ENCODE data around the gene DBNL.
"Not testable (repeated sequence)": the region's sequence is repeated elsewhere in the genome, so short reads cannot be mapped to it uniquely, and the experiment has no call there.

The DBNL gene

DNA sequence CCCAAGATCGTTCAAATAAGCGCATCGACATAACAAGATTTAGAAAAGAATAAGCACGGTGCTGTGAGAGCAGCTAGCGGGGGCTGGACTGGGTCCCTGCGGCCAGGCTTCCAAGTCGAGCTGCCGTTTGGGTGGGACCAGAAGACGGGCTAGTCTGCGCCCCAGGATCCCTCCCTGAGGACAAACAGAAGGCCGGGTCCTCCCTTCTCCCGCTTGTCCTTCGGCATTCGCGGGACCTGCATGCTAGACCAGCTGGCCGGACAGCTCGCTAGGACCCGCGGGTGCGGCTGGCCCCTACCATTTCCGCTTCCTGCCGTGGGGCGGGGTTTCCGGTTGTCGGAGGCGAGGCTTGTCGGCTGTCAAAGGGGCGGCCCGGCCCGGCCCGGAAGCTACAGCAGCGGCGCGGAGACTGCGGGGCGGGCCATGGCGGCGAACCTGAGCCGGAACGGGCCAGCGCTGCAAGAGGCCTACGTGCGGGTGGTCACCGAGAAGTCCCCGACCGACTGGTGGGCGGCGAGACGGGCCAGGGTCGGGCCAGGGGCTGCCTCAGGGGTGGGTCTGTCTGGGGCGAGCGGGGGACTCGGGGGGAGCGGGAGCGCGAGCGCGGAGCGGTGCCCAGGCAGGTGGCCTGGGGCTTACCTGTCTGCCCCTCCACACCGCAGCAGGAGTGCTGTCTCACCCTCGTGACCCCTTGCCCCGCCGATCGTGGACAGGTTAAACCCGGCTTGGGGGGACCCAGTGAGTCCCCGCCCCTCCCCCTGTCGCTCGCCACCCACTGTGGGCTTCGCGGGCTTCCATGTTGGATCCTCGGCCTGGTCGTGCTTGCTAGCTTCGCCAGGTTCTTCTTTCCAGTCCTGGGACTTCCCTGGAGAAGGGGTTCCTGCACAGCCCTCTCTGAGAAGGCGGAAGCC lies at the start of gene DBNL:
Gene DBNL, plus strand, starts transcription at position 388 of the 911 bp plus-strand sequence. Its CDS starts 36 bp downstream, at position 424.
- DNase-seq, result peak; percentile 78 to 80

DNA sequence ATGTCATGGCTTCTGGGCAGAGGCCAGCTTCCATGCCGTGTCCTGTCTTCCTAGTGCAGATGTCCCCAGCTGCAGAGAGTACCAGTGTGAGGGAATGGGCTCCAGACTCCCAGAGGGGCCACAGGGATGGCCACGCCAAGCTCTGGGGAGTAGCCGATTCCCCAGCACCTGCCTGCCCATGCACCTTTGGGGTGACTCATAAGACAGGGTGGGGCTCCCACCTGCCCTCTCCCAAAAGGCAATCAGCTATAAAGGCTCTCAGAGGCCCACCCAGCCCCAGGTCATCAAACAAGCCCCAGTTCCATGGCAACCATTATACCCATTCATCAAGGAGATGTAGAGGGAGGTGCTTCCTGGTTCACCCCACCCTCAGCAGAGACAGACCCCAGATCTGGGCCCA lies 47.0 kb upstream of the DBNL start, which contains the start of gene SPDYE1:
Gene SPDYE1, plus strand, starts transcription at position 366 of the 400 bp plus-strand sequence. CDS start 2,053 bp downstream, outside the sequence.
- not testable (repeated sequence) for DNase-seq

DNA sequence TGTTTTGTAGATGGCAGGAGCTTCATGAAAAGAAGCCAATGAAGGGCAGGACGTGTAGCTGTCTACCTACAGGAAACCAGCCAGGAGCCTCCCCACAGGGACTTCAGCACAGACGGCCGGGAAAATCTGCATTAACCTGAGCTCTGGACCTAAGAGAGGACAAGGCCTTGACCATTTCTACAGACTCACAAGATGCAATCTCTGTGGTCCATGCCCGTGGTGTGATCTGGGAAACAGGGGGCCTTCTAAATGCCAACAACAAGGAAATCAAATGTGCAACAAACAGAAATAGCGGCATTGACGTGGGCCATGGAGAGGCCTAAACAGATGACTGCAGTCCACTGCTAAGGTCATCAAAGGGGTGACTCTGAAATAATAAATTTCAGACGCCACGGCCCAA lies 32.4 kb upstream of the DBNL start:
- not testable (repeated sequence) for DNase-seq

DNA sequence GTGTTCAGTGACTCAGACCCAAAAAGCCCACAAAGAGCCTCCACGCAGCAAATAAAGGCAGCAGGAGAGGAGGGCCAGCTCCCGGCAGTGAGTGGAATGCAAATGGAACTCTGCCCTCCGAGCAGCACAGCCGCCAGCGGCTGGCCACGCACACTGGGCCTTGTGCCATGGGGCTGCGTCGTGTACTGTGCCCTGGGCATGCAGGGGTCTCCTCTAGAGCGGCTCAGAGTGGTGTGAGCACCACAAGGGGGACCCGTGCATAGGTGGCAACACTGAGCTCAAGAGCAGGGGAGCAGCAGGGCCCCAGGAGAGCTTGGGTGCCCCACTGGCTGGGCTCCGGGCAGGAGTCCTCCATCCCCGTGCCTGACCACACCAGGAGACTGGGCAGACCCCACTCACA lies 29.4 kb upstream of the DBNL start:
- not testable (repeated sequence) for DNase-seq

DNA sequence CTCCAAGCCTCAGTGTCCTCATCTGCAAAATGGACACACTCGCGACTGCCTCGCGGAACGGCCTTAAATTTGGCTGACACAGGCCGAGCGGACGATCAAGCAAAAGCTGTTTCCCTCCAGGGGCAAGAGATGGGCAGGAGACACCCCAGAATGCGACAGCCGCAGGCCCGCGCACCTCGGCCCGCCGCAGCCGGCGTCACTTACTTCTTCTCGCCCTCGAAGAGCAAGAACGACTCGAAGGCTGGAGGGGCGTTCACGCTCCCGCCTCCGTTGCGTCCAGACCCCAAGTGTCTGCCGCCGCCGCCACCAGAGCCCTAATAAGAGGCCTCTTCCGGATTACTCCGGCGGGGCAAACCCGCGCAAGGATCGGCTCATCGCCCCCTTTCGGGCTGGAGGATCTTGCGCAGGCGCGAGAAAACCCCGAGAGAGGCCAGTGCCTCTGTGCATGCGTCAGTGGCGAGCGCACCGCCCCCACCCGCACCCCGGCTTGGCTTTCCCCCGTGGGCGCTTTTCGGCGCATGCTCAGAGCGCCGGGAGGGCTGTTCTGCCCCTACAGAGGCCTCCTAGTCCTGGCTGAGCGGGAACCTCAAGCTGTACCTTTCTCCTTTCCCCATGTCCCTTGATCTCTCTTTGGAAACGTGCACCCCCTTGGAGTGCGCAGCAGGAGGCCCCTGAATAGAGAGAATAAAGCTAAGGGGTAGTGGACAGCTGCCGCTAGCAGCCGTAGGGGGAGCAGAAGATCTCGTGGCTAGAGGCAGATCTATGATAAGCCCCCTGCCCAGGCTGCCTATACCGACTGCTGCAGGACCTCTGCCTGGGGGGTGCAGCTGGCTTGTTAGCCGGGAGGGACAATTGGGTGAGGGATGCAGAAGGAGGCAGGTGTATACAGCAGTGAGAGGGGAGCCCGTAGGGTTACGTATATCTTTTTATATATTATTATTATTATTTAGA lies 25.4 kb upstream of the DBNL start:
- peak; percentile 83 to 90 for DNase-seq

DNA sequence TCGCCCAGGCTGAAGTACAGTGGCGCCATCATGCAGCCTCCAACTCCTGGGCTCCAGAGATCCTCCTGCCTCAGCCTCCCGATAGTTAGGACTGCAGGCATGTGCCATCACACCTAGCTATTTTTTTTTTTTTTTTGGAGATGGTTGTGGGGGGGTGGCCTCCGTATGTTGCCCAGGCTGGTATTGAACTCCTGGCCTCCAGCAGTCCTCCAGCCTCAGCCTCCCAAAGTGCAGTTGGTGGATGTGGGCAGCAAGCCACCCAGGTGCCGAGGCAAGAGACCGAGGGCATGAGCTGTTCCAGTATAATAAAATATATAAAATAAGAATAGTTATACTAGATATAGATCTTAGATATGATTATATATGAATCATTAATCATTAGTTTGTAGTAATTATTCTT lies 24.7 kb upstream of the DBNL start:
- DNase-seq, result not testable (repeated sequence)

DNA sequence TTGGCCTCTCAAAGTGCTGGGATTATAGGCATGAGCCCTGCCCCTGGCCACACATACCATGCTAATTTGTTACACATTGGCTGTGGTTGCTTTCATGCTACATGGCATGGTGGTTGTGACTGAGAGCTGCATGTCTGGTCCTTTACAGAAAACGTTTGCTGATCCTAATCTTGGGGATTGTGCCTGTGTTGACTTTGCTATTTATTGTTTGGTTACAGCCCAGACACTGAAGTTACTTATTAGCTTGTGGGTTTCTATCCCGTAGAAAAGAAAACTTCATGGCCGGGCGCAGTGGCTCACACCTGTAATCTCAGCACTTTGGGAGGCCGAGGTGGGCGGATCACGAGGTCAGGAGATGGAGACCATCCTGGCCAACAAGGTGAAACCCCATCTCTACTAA lies 22.4 kb upstream of the DBNL start:
- DNase-seq, result not testable (repeated sequence)

DNA sequence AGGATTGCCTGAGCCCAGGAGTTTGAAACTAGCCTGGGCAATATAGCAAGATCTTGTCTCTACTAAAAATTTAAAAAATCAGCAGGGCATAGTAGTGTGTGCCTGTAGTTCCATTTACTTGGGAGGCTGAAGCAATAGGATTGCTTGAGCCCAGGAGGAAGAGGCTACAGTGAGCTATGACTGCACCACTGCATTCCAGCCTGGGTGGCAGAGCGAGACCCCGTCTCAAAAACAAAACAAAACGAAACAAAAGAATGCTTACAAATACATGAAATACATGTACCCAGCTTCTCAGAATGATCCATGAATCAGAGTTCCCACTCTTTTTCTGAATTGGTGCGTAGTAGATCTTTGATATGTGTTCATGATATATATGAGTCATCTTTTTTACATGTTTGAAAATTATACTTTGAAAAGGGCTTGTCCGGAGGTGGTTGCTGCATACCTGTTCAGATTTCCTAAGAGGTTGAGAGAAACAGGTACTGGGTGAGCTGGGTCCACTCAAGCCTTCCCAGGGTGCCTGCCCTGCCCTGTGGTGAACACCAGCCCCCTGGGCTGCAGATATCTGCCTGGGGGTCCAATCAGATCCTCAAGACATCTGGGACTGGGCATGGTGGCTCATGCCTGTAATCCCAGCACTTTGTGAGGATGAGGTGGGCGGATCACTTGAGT lies 21.6 kb upstream of the DBNL start:
- not testable (repeated sequence) for DNase-seq

DNA sequence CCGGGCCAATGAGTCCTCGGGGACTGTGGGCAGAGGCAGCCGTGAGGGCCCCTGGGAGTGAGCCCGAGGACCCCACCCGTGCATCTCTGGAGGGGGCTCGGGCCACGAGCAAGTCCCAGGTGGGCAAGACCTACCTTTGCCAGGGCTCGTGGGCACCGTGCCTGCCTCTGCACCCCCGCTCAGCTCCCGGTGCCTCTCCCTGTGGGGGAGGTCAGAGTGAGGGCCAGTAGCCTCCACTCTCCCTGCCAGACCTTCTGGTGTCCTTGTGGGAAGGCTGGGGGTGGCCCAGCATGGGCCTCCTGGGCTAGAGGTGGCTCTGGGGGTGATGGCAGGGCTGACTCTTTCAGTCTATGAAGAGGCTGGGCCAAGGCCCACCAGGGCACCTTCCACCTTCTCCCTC lies 15.1 kb upstream of the DBNL start:
- DNase-seq, result not testable (repeated sequence)

DNA sequence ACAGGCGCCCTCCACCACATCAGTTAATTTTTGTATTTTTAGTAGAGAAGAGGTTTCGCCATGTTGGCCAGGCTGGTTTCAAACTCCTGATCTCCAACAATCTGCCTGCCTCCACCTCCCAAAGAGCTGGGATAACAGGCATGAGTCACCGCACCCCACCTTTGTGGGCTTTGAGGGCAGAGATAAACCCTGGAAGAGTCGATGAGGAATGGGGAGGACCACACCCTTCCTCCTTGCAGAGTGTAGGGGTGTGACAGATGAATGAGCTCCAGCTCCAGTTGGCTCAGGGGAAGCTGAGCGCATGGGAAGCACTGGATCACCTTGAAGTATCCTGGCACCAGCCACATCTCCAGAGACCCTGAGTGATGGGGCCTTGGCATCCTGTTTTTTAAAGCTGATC lies 14.5 kb upstream of the DBNL start:
- not testable (repeated sequence) for DNase-seq

DNA sequence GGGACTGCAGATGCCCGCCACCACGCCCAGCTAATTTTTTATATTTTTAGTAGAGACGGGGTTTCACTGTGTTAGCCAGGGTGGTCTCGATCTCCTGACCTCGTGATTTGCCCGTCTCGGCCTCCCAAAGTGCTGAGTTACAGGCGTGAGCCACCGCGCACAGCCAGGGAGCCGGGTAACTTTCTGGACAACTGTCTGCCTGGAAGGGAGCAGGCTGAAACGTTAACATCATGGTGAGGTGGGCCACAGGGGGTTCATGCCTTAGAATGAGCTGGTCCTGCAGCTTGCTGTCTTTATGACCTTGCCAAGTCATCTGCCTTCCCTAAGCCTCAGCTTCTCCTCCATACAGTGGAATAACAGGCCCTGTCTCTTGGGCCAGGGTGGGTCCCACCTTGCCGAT lies 13.2 kb upstream of the DBNL start:
- not testable (repeated sequence) for DNase-seq

DNA sequence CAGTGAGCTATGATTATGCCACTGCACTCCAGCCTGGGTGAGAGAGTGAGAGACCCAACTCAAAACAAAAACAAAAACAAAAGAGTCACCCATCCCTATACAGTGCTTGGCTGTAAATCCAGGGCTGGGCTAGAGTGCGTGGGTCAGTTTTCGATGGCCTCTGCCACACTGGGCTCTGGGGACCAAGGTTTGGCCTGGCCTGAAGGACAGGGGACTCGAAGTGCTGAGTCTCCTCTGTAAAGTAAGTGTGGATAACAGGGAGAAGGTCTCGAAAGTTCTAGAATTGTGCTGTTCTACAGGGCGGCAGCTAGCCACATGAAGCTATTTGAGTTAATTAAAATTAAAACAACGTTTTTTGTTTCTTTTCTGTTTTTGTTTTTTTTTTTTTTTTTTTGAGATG lies 12.5 kb upstream of the DBNL start:
- DNase-seq, result not testable (repeated sequence)

DNA sequence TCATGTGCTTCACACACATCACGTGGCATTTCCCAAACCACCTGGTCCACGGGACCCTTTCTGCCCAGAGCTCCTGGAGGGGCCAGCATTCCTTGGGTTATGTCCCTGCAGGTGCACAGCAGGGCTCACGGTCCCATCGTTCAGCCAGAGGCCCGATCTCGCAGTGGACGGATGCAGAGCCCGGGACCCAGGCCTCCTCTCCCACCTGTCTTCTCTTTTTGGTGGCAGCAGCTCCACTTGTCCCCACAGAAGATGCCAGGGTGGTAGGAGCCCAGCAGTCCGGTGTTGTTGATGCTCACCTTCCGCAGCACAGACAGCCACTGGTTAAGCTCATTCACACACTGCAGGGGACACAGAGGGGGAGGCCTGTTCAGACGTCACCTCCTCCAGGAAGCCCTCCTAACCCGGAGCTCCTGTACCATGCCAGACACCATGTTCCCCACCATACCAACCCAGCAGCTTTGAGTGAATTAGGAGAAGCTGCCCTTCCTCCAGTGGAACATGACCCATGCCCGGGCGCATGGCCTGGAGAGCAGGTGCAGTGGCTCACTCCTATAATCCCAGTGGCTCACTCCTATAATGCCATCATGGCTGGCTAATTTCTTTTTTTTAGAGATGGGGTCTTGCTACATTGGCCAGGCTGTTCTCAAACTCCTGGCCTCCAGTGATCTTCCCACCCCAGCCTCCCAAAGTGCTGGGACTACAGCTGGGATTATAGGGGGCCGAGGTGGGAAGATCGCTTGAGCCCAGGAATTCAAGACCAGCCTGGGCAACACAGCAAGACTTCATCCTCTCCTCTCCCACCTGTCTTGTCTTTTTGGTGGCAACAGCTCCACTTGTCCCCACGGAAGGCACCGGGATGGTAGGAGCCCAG lies 10.3 kb upstream of the DBNL start:
- DNase-seq, result not testable (repeated sequence)

DNA sequence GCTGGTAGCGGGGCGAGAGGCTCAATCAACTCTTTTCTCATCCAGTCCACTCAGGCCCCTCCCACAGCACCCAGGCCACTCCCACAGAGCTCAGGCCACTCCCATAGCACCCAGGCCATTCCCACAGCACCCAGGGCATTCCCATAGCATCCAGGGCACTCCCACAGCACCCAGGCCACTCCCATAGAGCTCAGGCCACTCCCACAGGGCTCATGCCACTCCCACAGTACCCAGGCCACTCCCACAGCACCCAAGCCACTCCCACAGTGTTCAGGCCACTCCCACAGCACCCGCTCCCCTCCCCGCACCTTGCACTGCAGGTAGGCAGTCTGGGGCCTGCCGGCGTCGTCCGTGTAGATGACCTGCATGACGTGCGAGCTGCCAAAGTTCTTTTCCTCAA lies 8.1 kb upstream of the DBNL start:
- DNase-seq, result not testable (repeated sequence)

DNA sequence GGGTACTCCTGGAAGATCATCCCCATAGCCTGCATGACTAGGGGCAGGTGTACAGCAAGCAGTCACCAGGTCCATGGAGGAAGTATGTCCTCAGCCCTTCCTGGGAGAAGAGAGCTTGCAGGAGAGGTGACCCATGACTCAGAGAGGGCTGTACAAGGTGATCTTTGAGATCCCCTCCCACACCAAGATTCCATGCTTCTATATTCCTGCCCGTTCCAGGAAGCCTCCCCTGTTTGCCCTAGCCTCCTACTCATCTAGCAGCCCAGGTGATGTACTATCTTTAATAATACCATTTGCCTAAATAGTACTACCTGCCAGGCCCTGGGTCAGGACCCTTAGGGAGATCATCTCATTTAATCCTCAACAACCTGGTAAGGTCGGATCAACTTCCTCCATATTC lies 6.6 kb upstream of the DBNL start:
- DNase-seq, result not testable (repeated sequence)

DNA sequence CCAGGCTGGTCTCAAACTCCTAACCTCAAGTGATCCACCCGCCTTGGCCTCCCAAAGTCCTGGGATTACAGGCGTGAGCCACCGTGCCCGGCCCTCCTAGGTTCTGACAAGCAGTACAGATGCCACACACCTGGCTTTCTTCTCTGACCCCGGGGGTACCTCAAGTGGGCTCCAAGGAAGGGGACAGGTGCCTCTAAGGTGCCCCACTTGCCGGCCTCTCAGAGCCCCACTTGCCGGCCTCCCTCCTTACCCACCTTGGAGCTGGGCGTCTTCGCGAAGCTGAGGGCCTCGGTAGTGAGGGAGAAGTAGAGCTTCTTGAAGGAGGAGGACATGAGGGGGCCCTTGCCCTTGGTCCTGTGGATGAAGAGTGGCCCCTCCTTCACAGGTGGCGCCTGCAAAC lies 5.9 kb upstream of the DBNL start:
- not testable (repeated sequence) for DNase-seq

DNA sequence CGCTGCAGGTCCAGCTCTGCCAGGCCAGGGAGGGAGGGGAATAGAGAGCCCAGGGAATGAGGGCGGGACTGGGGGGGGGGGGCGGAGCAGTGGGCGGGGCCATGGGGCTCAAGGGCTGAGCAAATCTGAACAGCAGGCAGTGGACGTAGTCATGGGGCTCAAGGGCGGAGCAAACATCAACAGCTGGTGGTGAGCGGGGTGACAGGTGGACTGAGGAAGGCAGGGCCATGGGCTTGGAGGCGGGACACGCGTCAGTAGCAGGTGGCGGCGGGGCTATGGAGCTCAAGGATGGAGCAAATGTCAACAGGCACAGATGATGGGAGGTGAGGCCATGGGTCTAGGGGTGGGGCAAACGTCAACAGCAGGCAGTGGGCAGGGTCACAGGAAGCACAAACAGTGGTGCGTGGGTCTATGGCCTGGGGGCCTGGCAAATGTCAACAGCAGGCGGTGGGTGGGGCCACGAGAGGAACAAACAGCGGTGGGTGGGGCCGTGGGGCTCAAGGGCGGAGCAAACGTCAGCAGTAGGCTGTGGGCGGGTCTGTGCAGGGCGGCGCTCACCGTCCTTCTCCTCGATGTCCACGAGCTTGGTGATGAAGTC lies 5.4 kb upstream of the DBNL start:
- DNase-seq, result not testable (repeated sequence)

DNA sequence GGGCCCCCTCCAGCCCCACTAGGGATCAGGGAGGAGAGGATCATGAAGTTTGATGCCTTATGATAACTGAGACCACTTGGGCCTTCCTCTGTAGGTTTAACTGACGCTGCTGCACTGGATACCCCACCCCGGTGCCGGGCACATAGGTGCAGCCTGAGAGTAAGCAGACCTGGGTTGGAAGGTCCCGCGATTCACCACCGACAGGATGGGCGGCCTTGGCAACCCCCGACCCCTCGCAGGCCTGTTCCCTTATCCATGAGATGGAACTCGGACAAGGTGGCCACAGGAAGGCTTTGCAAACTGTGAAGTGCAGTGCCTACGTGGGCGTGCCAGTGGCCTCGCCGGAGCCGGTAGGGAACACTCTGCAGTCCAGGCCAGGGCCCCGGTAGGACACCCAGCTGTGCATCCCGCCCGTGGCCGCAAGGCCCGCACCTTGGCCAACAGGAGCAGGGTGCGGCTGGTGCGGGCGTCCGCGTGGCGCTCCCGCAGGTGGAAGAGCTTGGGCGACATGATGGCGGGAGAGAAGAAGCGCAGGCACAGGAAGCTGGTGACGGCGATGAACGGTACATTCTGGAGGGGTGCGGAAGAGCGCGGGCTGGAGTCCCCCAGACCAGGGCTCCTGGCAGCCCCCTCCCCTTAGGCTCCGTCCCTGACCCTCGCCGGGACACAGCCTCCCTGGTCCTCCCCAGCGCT lies 4.6 kb upstream of the DBNL start:
- not testable (repeated sequence) for DNase-seq

DNA sequence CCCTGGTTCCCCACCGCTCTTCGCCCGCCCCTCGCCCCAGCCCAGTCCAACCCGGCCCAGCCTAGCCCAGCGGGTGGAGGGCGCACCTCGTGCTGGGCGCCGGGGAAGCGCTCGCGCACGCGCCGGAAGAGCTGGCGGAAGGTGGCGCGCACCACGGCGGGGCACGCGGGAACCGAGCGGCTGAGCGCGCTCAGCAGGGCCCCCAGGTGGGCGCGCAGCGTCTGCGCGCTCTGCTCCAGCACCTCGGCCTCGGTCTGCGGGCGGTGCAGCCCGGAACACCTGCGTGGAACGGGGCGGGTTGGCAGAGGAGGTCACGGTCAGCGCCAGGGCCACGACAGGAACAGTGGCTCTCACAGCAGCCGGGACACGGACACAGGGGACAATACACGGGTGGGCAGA lies 4.0 kb upstream of the DBNL start:
- not testable (repeated sequence) for DNase-seq

DNA sequence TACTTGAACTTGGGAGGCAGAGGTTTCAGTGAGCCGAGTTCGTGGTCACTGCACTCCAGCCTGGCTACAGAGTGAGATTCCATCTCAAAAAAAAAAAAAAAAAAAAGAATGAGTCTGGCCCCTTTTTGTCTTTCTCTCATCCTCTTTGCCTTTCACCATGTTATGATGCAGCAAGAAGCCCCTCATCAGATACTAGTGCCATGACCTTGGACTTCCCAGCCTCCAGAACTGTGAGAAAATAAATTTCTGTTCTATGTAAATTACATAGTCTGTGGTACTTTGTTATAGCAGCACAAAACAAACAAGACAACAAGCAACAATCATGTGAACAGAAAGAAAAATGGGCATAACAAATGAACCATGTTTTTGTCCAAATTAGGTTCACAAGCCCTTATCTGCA lies 2.3 kb upstream of the DBNL start:
- no peak for DNase-seq

DNA sequence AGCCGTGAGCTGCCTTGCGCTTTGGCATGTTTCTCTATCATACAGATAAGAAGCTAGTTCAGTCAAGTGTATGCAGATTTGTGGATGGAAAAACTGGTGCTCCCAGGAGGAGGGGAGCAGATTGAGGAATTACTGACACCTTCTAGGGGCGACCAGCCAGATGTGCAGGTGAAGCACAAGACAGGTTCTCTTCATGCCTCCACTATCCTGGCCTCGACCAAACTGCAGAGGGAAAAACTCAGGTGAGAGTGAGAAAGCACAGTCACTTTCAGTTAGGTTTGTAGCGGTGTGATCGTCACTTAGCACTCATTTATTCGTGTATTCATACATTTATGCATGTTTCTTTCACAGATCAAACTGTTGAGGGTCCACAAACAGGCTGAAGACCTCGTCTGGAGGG lies 600 bp upstream of the DBNL start:
- DNase-seq, result no peak
